HCT116 (cell line): ENCODE measurements around the gene CENPP. TPM values are rescaled to one million over a fixed set of nuclear protein-coding genes. Genes with fewer than 3 reads are reported as not detected.

Source experiments
- ATAC-seq: fragments of 200-7000 bp; cut with Tn5 transposase; 2 replicates; pipeline ENCODE4 v1.9.1; 2020; ENCODE audit warnings: mild to moderate bottlenecking, moderate library complexity
- BruUV-seq: library from RNA; stranded (reverse); fragments of 400-500 nt; replicated peaks from 2 replicates; lab custom pipeline; 2021; lab: Mats Ljungman, UMichigan
- CTCF ChIA-PET: fragments of 300-600 bp; sonication (Branson Sonifier 250); formaldehyde crosslinking; loops from one replicate; lab custom pipeline; 2021; ENCODE audit warnings: antibody characterized with exemption; lab: Charles Lee
- POLR2A ChIA-PET: fragments of 300-600, 350-600 bp; sonication (Branson Sonifier 250); formaldehyde crosslinking; loops from one replicate; lab custom pipeline; 2021; ENCODE audit warnings: antibody characterized with exemption; lab: Charles Lee
- RAD21 ChIA-PET, 2 experiments: fragments of 300-600 bp; sonication (Branson Sonifier 250); formaldehyde crosslinking; loops; one replicate each; lab custom pipeline; 2023; ENCODE audit warnings: low total read pairs in 2 of 2; ENCODE audit not compliant: uncharacterized antibody in 2 of 2, unreplicated experiment in 2 of 2, low non-redundant PET in 1 of 2; lab: Charles Lee
- DNase-seq: peaks from one replicate; pipeline ENCODE4 v3.0.0-alpha.2; 2010; ENCODE audit warnings: low read depth, low spot score
- H2AFZ ChIP-seq: fragments of 200-600 bp; shearing (Covaris generic), sonication (generic); 2 replicates; pipeline ENCODE4 v1.6.1; 2017; ENCODE audit warnings: low read depth, mixed run types, mixed read lengths, antibody characterized with exemption, low read length; ENCODE audit not compliant: poor library complexity, severe bottlenecking
- H3K27ac ChIP-seq: 2 replicates; pipeline ENCODE4 v1.5.1; 2012; ENCODE audit warnings: low read depth, low read length
- H3K27me3 ChIP-seq: fragments of 200-600 bp; sonication (generic); 2 replicates; pipeline ENCODE4 v1.6.1; 2016; ENCODE audit warnings: mixed run types, low read length, mixed read lengths; ENCODE audit not compliant: insufficient read depth
- H3K36me3 ChIP-seq, 2 experiments: fragments of 200-500 bp in 1 of 2; fragments of 200-600 bp in 1 of 2; sonication (Bioruptor generic) in 1 of 2; sonication (generic) in 1 of 2; 2 replicates each; pipeline versions ENCODE4 v1.5.1 to v1.6.1; 2014 to 2016; ENCODE audit warnings: low read length in 2 of 2, inconsistent platforms in 1 of 2, mixed read lengths in 1 of 2, mixed run types in 1 of 2; ENCODE audit not compliant: insufficient read depth in 2 of 2, control insufficient read depth in 1 of 2
- H3K4me1 ChIP-seq, 2 experiments: fragments of 200-600 bp in 1 of 2; sonication (generic) in 1 of 2; 2 replicates each; pipeline versions ENCODE4 v1.5.1 to v1.6.1; 2012 to 2017; ENCODE audit warnings: low read length in 2 of 2, inconsistent platforms in 1 of 2, mild to moderate bottlenecking in 1 of 2, mixed read lengths in 1 of 2, mixed run types in 1 of 2, moderate library complexity in 1 of 2; ENCODE audit not compliant: insufficient read depth in 2 of 2, control insufficient read depth in 1 of 2
- H3K4me2 ChIP-seq: fragments of 200-600 bp; sonication (generic); 2 replicates; pipeline ENCODE4 v1.6.1; 2017; ENCODE audit warnings: mixed run types, low read length, mixed read lengths
- H3K4me3 ChIP-seq, 2 experiments: fragments of 200-600 bp in 1 of 2; sonication (generic) in 1 of 2; replicated peaks in 1 of 2; 2 replicates each; pipeline ENCODE4 v1.5.1; 2011 to 2016; ENCODE audit warnings: low read length in 2 of 2, control low read depth in 1 of 2, low read depth in 1 of 2, mild to moderate bottlenecking in 1 of 2, mixed read lengths in 1 of 2, mixed run types in 1 of 2
- H3K79me2 ChIP-seq: fragments of 200-600 bp; sonication (generic); 2 replicates; pipeline ENCODE4 v1.6.1; 2017; ENCODE audit warnings: mild to moderate bottlenecking, mixed run types, low read length, moderate library complexity, mixed read lengths; ENCODE audit not compliant: insufficient read depth
- H3K9ac ChIP-seq: fragments of 200-600 bp; sonication (generic); 2 replicates; pipeline ENCODE4 v1.6.1; 2016; ENCODE audit warnings: low read length, mixed read lengths
- H3K9me2 ChIP-seq: fragments of 200-600 bp; sonication (generic), shearing (Covaris generic); 2 replicates; pipeline ENCODE4 v1.6.1; 2017; ENCODE audit warnings: mixed run types, mild to moderate bottlenecking, moderate library complexity; ENCODE audit not compliant: insufficient read depth
- H3K9me3 ChIP-seq, 2 experiments: fragments of 200-500 bp in 1 of 2; fragments of 200-600 bp in 1 of 2; sonication (Bioruptor generic) in 1 of 2; sonication (generic) in 1 of 2; 2 replicates each; pipeline ENCODE4 v1.6.1; 2014 to 2017; ENCODE audit warnings: low read length in 2 of 2, mixed read lengths in 2 of 2, inconsistent platforms in 1 of 2, low read depth in 1 of 2, mild to moderate bottlenecking in 1 of 2, mixed run types in 1 of 2, moderate library complexity in 1 of 2; ENCODE audit not compliant: control insufficient read depth in 1 of 2, insufficient read depth in 1 of 2
- H4K20me1 ChIP-seq: fragments of 200-600 bp; sonication (generic), shearing (Covaris generic); 2 replicates; pipeline ENCODE4 v1.6.1; 2017; ENCODE audit warnings: mixed run types, mild to moderate bottlenecking, moderate library complexity; ENCODE audit not compliant: insufficient read depth
- CEBPB ChIP-seq: IDR thresholded peaks from 2 replicates; pipeline ENCODE4 v1.6.1; 2012; ENCODE audit warnings: low read depth
- EGR1 ChIP-seq: IDR thresholded peaks from 2 replicates; pipeline ENCODE4 v1.6.1; 2012; ENCODE audit warnings: low read depth
- EZH2 ChIP-seq: fragments of 200-600 bp; sonication (generic); IDR thresholded peaks from 2 replicates; pipeline ENCODE4 v1.6.1; 2017; ENCODE audit warnings: antibody characterized with exemption, mixed run types
- FOSL1 ChIP-seq: IDR thresholded peaks from 2 replicates; pipeline ENCODE4 v1.6.1; 2012; ENCODE audit warnings: low read depth
- JUND ChIP-seq: IDR thresholded peaks from 2 replicates; pipeline ENCODE4 v1.6.1; 2012
- POLR2A ChIP-seq: IDR thresholded peaks from 2 replicates; pipeline ENCODE4 v1.7.0; 2011; ENCODE audit warnings: borderline replicate concordance; ENCODE audit not compliant: insufficient read depth, insufficient read length; ENCODE audit errors: extremely low read depth
- POLR2AphosphoS5 ChIP-seq: IDR thresholded peaks from 2 replicates; pipeline ENCODE4 v1.6.1; 2011; ENCODE audit warnings: mild to moderate bottlenecking, low read depth, low read length, moderate library complexity
- RAD21 ChIP-seq: IDR thresholded peaks from 2 replicates; pipeline ENCODE4 v1.6.1; 2012; ENCODE audit warnings: low read depth, mild to moderate bottlenecking
- SIN3A ChIP-seq: IDR thresholded peaks from 2 replicates; pipeline ENCODE4 v1.6.1; 2012; ENCODE audit warnings: low read depth
- SRF ChIP-seq: IDR thresholded peaks from 2 replicates; pipeline ENCODE4 v1.6.1; 2012; ENCODE audit warnings: low read depth
- TCF7L2 ChIP-seq: IDR thresholded peaks from 2 replicates; pipeline ENCODE4 v1.7.0; 2011; ENCODE audit warnings: borderline replicate concordance, inconsistent platforms; ENCODE audit not compliant: insufficient read depth, insufficient read length; ENCODE audit errors: extremely low read depth
- YY1 ChIP-seq: IDR thresholded peaks from 2 replicates; pipeline ENCODE4 v1.6.1; 2011; ENCODE audit warnings: low read length, low read depth, moderate library complexity, mild to moderate bottlenecking; ENCODE audit not compliant: insufficient replicate concordance; ENCODE audit errors: extremely low read depth
- intact Hi-C: fragments of 100-400 bp; cut with micrococcal nuclease; formaldehyde crosslinking; loops from 2 replicates; pipeline ENCODE4 v1.10.0; 2022
- total RNA-seq: library from RNA; stranded (reverse); gene quantifications from one replicate; pipeline ENCODE4 v1.2.1, GENCODE V29; 2021; ENCODE audit not compliant: unreplicated experiment
- TF ChIP-seq, protein P1 (sequence below): IDR thresholded peaks from 2 replicates; pipeline ENCODE4 v1.6.1; 2011; ENCODE audit warnings: mild to moderate bottlenecking, low read length, moderate library complexity; ENCODE audit not compliant: insufficient replicate concordance; ENCODE audit errors: extremely low read depth
- TF ChIP-seq, protein P2 (sequence below), 3 experiments: fragments of 200-600 bp in 1 of 3; sonication (generic) in 1 of 3; IDR thresholded peaks in 2 of 3; conservative IDR thresholded peaks in 1 of 3; 2 replicates each; pipeline ENCODE4 v1.5.1; 2012 to 2017; ENCODE audit warnings: low read depth in 2 of 3, low read length in 2 of 3, antibody characterized with exemption in 1 of 3, borderline replicate concordance in 1 of 3, control low read depth in 1 of 3, mild to moderate bottlenecking in 1 of 3, mixed read lengths in 1 of 3, mixed run types in 1 of 3, moderate library complexity in 1 of 3; ENCODE audit not compliant: insufficient read depth in 1 of 3
- TF ChIP-seq, protein P3 (sequence below): IDR thresholded peaks from 2 replicates; pipeline ENCODE4 v1.6.1; 2012; ENCODE audit warnings: low read depth
- TF ChIP-seq, protein P4 (sequence below): IDR thresholded peaks from 2 replicates; pipeline ENCODE4 v1.6.1; 2012

The CENPP gene
- total RNA-seq, 1 experiment from 2014 or later, result 7.0 TPM

DNA sequence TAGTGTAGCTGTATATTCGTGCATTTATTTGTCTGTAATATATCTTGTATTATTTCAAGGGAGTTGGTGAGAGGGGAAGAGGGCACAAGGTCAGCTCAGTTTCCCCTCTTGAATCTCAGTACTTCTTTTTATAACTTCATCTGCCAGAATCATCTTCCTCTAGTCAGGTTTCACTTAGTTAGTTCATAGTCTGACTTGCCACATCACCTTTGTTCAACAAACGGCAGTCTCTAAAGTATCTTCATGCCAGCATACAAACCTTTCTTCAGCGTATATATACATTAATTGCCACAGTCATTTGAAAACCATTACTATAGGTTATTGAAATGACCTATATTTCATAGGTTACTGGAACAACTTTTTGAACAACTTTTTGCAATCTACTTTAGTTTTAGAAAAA is 208.5 kb downstream of the CENPP start:
- ATAC-seq, result no peak
- no peaks in the 10 kb centered on the region for H3K79me2 ChIP-seq
- H3K4me3 ChIP-seq, result no peak overlapping the region
- no peak overlapping the region for H3K4me2 ChIP-seq
- BruUV-seq, result no TSS peak
- no peak for DNase-seq
- ChIA-PET RAD21 (no interaction called here), CTCF (no interaction called here), POLR2A (no interaction called here)
- no peaks in the 10 kb centered on the region for H3K9me3 ChIP-seq
- H3K27me3 ChIP-seq, result no peaks in the 10 kb centered on the region
- TF ChIP-seq POLR2AphosphoS5 (no peak), SIN3A (no peak), RAD21 (no peak), SRF (no peak), CEBPB (no peak), FOSL1 (no peak), EGR1 (no peak), JUND (no peak), YY1 (no peak), EZH2 (no peak), TCF7L2 (no peak), POLR2A (no peak)
- TF ChIP-seq, protein P1, sequence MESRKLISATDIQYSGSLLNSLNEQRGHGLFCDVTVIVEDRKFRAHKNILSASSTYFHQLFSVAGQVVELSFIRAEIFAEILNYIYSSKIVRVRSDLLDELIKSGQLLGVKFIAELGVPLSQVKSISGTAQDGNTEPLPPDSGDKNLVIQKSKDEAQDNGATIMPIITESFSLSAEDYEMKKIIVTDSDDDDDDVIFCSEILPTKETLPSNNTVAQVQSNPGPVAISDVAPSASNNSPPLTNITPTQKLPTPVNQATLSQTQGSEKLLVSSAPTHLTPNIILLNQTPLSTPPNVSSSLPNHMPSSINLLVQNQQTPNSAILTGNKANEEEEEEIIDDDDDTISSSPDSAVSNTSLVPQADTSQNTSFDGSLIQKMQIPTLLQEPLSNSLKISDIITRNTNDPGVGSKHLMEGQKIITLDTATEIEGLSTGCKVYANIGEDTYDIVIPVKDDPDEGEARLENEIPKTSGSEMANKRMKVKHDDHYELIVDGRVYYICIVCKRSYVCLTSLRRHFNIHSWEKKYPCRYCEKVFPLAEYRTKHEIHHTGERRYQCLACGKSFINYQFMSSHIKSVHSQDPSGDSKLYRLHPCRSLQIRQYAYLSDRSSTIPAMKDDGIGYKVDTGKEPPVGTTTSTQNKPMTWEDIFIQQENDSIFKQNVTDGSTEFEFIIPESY, result no peak
- TF ChIP-seq, protein P2, sequence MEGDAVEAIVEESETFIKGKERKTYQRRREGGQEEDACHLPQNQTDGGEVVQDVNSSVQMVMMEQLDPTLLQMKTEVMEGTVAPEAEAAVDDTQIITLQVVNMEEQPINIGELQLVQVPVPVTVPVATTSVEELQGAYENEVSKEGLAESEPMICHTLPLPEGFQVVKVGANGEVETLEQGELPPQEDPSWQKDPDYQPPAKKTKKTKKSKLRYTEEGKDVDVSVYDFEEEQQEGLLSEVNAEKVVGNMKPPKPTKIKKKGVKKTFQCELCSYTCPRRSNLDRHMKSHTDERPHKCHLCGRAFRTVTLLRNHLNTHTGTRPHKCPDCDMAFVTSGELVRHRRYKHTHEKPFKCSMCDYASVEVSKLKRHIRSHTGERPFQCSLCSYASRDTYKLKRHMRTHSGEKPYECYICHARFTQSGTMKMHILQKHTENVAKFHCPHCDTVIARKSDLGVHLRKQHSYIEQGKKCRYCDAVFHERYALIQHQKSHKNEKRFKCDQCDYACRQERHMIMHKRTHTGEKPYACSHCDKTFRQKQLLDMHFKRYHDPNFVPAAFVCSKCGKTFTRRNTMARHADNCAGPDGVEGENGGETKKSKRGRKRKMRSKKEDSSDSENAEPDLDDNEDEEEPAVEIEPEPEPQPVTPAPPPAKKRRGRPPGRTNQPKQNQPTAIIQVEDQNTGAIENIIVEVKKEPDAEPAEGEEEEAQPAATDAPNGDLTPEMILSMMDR (IDR thresholded peaks at IDR 0.05 in 2 of 3, conservative IDR thresholded peaks at IDR 0.05 in 1 of 3; ENCODE audit: borderline replicate concordance in 1 of 3, insufficient read depth in 1 of 3, low read depth in 2 of 3, low read length in 2 of 3), result no peak
- TF ChIP-seq, protein P3, sequence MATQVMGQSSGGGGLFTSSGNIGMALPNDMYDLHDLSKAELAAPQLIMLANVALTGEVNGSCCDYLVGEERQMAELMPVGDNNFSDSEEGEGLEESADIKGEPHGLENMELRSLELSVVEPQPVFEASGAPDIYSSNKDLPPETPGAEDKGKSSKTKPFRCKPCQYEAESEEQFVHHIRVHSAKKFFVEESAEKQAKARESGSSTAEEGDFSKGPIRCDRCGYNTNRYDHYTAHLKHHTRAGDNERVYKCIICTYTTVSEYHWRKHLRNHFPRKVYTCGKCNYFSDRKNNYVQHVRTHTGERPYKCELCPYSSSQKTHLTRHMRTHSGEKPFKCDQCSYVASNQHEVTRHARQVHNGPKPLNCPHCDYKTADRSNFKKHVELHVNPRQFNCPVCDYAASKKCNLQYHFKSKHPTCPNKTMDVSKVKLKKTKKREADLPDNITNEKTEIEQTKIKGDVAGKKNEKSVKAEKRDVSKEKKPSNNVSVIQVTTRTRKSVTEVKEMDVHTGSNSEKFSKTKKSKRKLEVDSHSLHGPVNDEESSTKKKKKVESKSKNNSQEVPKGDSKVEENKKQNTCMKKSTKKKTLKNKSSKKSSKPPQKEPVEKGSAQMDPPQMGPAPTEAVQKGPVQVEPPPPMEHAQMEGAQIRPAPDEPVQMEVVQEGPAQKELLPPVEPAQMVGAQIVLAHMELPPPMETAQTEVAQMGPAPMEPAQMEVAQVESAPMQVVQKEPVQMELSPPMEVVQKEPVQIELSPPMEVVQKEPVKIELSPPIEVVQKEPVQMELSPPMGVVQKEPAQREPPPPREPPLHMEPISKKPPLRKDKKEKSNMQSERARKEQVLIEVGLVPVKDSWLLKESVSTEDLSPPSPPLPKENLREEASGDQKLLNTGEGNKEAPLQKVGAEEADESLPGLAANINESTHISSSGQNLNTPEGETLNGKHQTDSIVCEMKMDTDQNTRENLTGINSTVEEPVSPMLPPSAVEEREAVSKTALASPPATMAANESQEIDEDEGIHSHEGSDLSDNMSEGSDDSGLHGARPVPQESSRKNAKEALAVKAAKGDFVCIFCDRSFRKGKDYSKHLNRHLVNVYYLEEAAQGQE, result no peak
- TF ChIP-seq, protein P4, sequence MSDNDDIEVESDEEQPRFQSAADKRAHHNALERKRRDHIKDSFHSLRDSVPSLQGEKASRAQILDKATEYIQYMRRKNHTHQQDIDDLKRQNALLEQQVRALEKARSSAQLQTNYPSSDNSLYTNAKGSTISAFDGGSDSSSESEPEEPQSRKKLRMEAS, result no peak
- no peak overlapping the region for H2AFZ ChIP-seq
- H3K9me2 ChIP-seq, result no peaks in the 10 kb centered on the region
- intact Hi-C loops, result no loop called here
- H3K27ac ChIP-seq, result no peak overlapping the region
- H3K9ac ChIP-seq, result no peak overlapping the region
- no peaks in the 10 kb centered on the region for H3K36me3 ChIP-seq
- no peaks in the 10 kb centered on the region for H3K4me1 ChIP-seq
- no peaks in the 10 kb centered on the region for H4K20me1 ChIP-seq
